Activated T-cell treated with anti-CD3 and anti-CD28 coated beads for 4 hours (primary cell): Measurements from ENCODE around the gene NT5M.
A peak's percentile ranks its signal among the peaks of the same experiment; 100 is the strongest.

ENCODE experiments used
- DNase-seq: peaks from one replicate; pipeline ENCODE4 v3.0.0-alpha.2; 2020

Gene NT5M

GRCh38 chr17:17356149-17356930 is 53.2 kb downstream of the NT5M start:
- DNase-seq, result peak; percentile 53

- no peak for DNase-seq
These were observed 53.7 kb downstream of the NT5M start for GRCh38 chr17:17356931-17357270.

DNA sequence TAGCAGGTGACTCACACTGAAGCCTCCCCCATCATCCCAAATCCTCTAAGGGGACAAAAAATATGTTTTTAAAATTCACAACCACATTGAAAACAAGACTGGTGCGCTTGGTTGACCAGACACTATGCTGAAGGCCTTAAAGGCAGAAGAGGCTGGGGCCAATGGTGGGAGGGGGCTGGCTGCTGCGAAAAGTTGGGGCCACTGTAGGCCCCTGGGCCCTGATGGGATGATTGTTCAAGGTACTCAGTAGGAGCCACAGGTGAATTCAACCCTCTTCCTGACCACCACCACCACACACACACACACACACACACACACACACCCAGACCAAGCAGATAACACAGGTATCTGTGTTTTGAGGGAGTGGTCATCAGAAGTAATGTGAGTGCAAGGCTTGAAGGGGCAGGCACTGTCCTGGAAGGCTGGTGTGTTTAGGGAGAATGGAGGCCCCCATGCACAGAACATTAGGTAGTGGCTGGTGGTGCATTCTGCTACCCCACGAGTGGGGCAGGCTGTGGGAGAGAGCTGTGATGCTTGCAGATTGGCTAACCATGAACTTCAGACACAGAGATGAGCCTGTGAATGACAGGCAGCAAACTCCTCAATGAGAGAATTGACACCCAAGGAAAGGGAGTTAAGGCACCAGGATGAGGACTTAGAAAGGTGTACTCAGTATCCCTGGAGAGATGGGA is 55.0 kb downstream of the NT5M start:
- no peak for DNase-seq

- DNase-seq, result no peak
These were observed 55.7 kb downstream of the NT5M start for GRCh38 chr17:17358866-17359265.

DNA sequence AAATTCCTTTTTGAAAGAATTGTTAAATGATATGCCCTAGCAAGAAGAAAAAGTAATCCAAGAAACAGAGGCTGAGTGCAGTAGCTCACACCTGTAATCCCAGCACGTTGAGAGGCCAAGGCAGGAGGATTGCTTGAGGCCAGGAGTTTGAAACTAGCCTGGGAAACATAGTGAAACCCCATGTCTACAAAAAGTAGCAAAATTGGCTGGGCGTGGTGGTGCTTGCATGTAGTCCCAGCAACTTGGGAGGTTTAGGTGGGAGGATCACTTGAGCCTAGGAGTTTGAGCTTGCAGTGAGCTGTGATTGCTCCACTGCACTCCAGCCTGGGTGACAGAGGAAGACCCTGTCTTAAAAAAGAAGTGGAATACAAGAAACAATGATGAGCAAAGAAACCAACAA is 56.1 kb downstream of the NT5M start:
- no peak for DNase-seq

- no peak for DNase-seq
These were observed 57.0 kb downstream of the NT5M start for GRCh38 chr17:17360087-17360730.

DNA sequence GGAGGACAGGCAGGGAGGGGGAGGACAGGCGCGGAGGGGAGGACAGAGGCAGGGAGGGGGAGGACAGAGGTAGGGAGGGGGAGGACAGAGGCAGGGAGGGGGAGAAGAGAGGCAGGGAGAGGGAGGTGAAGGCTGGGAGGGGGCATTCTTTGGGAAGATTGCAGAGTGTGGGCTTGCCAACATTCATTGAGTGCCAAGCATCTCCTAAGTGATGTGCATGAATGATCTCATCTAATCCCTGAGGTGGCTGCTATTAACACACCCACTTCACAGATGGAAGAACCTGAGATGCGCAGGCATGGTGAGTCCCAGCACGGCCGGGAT is 58.3 kb downstream of the NT5M start:
- DNase-seq, result no peak

GRCh38 chr17:17361867-17362539 is 58.8 kb downstream of the NT5M start:
- DNase-seq, result no peak

GRCh38 chr17:17362540-17362930 is 59.4 kb downstream of the NT5M start:
- no peak for DNase-seq

GRCh38 chr17:17363638-17364337 is 60.6 kb downstream of the NT5M start:
- no peak for DNase-seq

- no peak for DNase-seq
These were observed 61.1 kb downstream of the NT5M start for GRCh38 chr17:17364338-17364667.

DNA sequence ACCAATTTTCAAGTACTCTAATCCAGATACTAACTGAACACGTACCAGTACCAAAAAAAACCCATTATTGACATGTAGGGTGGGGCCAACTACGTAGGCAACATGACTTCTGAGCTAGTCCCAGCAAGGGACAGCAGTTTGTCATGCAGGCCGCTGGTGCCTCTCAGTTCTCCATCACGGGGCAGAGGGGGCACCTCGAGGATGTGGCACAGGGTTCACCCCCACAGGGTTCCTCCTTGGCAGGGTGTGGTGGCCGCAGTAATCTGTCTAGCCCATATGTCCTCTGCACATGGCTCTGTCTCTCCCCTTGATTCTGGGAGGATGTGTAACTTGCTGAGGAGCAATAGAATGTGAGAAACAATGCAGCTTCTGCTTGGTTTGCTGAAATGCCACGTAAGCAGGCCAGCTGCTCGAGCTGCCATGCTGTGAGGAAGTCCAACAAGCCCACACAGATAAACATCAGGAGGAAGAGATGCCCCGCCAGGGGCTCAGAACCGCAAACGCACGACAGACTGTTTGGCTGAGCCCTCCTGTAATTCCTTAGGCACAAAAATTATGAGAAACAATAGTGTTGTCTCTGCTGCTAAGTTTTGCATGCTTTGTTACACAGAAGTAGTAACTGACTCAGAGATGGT is 62.4 kb downstream of the NT5M start:
- DNase-seq, result no peak

- DNase-seq, result no peak
These were observed 63.1 kb downstream of the NT5M start for GRCh38 chr17:17366235-17366634.

- no peak for DNase-seq
These were observed 64.0 kb downstream of the NT5M start for GRCh38 chr17:17366941-17367875.

DNA sequence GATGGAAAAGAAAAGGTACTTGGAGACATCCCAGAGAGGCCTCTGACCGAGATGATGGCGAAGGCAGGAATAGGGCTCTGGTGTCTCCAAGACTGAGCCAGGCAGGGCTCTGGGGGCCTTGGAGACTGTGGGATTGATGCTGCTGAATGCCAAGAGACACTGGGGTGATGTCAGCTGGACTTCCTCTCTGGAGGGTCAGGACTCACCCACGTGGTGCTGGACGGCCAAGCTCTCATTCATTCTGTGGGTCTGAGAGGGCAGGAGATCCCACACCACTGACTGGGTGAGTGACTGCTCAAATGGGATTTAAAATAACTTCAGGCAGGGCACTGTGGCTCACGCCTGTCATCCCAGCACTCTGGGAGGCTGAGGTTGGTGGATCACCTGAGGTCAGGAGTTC is 64.8 kb downstream of the NT5M start:
- DNase-seq, result no peak

- DNase-seq, result no peak
These were observed 67.5 kb downstream of the NT5M start for GRCh38 chr17:17370711-17371110.

GRCh38 chr17:17372856-17373520 is 69.8 kb downstream of the NT5M start:
- no peak for DNase-seq

DNA sequence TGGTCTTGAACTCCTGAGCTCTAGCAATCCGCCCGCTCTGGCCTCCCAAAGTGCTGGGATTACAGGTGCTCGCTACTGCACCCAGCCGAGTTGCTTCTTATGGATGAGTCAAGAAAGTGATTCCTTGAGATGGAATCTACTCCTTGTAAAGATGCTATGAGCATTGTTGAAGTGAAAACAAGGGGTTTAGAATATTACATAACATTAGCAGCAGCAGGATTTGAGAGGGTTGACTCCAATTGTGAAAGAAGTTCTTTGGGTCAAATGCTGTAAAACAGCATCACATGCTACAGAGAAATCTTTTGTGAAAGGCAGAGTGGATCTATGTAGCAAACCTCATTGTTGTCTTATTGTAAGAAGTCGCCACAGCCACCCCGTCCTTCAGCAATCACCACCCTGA is 72.7 kb downstream of the NT5M start:
- DNase-seq, result no peak

GRCh38 chr17:17376362-17376761 is 73.2 kb downstream of the NT5M start:
- DNase-seq, result no peak

DNA sequence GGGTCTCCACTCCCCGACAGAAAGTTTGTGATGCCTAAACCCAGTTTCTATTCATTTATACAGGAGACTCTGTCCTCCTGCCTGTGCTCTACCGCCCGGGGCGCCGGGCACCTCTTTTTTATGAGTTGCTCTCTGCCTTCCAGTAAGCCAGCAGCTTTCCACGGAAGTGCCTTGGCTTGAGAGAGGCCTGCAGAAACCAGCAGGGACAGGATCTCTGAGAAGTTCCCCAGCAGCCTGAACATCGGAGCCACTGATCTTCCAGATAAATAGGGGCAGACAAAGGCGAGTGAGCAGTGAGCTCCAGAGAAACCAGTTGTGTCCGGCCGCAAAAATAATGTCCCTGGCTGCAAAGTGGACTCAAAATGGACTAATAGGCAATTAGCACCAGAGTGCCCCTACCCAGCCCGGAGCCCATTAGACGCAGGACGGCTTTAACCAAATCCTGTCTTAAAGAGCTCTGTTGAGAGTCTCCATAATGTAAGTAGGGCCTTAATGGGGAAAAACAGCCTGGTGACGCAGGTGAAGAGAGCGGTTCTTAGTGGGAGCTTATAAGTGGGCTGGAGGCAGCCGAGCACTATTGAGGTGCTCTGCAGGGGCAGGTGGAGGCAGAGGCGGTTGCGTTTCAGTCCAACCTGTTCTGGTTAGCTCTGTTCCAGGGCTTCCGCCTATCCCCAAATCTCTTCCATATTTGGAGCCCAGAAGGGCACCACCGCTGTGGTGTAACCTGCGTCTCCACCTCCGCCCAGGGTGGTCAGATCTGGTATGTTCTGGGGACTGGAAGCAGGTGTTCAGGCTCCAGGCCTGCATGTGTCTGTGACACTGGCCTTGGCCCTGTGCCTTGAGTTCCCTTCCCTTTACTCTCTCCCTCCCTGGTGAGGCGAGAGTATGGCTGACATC is 74.1 kb downstream of the NT5M start:
- DNase-seq, result no peak
